HL-60 (cell line): ENCODE measurements around the gene BABAM2.

ENCODE experiments used
- DNase-seq, 2 experiments: peaks; one replicate each; pipeline ENCODE4 v3.0.0-alpha.2; 2010 to 2020; ENCODE audit warnings: low read depth in 1 of 2, low spot score in 1 of 2
- H3K27ac ChIP-seq: fragments of 250-450 bp; sonication (Bioruptor Pico); replicated peaks from 2 replicates; pipeline ENCODE4 v1.5.1; 2020; ENCODE audit warnings: mild to moderate bottlenecking, moderate library complexity
- H3K27me3 ChIP-seq: fragments of 250-450 bp; sonication (Bioruptor Pico); 2 replicates; pipeline ENCODE4 v1.5.1; 2021; ENCODE audit warnings: mild to moderate bottlenecking, moderate library complexity; ENCODE audit not compliant: insufficient read depth, poor library complexity, severe bottlenecking
- H3K4me3 ChIP-seq: replicated peaks from 2 replicates; pipeline ENCODE4 v1.5.1; 2011; ENCODE audit warnings: mild to moderate bottlenecking, control low read depth, low read length; ENCODE audit not compliant: insufficient read depth
- GABPA ChIP-seq: IDR thresholded peaks from 2 replicates; pipeline ENCODE4 v1.6.1; 2012; ENCODE audit warnings: low read depth
- POLR2AphosphoS5 ChIP-seq: IDR thresholded peaks from 2 replicates; pipeline ENCODE4 v1.6.1; 2012; ENCODE audit warnings: low read depth
- SPI1 ChIP-seq: IDR thresholded peaks from 2 replicates; pipeline ENCODE4 v1.6.1; 2012; ENCODE audit warnings: low read depth, mild to moderate bottlenecking, borderline replicate concordance
- TF ChIP-seq, protein P1 (sequence below): IDR thresholded peaks from 2 replicates; pipeline ENCODE4 v1.6.1; 2012; ENCODE audit warnings: low read depth; ENCODE audit not compliant: insufficient replicate concordance
- TF ChIP-seq, protein P2 (sequence below): IDR thresholded peaks from one replicate; pipeline ENCODE4 v1.5.1; 2011; ENCODE audit warnings: low read length, control low read depth, inconsistent platforms; ENCODE audit not compliant: insufficient read depth

BABAM2 gene

DNA sequence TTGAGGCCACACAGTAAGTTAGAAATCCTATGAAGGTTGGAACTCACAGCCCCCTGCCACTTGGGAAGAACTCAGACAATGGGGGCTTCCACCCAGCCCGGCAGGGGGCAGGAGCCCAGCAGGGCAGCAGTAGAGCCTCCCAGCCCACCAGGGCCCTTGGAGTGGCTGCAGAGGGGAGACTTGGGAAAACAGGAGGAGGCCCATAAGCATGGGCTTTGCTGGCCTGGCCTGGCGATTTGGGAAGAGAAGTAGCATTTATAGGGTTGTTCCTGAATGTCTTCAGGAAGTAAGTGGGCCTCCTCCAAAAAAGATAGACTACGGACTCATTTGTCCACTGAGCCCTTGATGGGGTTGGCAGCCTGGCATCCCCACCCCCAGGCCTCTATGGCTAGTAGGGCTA is 484.7 kb downstream of the BABAM2 start:
- TF ChIP-seq GABPA = no peak
- no peak for TF ChIP-seq SPI1
- TF ChIP-seq, protein P1, sequence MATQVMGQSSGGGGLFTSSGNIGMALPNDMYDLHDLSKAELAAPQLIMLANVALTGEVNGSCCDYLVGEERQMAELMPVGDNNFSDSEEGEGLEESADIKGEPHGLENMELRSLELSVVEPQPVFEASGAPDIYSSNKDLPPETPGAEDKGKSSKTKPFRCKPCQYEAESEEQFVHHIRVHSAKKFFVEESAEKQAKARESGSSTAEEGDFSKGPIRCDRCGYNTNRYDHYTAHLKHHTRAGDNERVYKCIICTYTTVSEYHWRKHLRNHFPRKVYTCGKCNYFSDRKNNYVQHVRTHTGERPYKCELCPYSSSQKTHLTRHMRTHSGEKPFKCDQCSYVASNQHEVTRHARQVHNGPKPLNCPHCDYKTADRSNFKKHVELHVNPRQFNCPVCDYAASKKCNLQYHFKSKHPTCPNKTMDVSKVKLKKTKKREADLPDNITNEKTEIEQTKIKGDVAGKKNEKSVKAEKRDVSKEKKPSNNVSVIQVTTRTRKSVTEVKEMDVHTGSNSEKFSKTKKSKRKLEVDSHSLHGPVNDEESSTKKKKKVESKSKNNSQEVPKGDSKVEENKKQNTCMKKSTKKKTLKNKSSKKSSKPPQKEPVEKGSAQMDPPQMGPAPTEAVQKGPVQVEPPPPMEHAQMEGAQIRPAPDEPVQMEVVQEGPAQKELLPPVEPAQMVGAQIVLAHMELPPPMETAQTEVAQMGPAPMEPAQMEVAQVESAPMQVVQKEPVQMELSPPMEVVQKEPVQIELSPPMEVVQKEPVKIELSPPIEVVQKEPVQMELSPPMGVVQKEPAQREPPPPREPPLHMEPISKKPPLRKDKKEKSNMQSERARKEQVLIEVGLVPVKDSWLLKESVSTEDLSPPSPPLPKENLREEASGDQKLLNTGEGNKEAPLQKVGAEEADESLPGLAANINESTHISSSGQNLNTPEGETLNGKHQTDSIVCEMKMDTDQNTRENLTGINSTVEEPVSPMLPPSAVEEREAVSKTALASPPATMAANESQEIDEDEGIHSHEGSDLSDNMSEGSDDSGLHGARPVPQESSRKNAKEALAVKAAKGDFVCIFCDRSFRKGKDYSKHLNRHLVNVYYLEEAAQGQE = no peak
- DNase-seq = no peak
- Histone ChIP-seq H3K4me3 (no peak overlapping the region), H3K27ac (no peak overlapping the region), H3K27me3 (no peaks in the 10 kb centered on the region)

DNA sequence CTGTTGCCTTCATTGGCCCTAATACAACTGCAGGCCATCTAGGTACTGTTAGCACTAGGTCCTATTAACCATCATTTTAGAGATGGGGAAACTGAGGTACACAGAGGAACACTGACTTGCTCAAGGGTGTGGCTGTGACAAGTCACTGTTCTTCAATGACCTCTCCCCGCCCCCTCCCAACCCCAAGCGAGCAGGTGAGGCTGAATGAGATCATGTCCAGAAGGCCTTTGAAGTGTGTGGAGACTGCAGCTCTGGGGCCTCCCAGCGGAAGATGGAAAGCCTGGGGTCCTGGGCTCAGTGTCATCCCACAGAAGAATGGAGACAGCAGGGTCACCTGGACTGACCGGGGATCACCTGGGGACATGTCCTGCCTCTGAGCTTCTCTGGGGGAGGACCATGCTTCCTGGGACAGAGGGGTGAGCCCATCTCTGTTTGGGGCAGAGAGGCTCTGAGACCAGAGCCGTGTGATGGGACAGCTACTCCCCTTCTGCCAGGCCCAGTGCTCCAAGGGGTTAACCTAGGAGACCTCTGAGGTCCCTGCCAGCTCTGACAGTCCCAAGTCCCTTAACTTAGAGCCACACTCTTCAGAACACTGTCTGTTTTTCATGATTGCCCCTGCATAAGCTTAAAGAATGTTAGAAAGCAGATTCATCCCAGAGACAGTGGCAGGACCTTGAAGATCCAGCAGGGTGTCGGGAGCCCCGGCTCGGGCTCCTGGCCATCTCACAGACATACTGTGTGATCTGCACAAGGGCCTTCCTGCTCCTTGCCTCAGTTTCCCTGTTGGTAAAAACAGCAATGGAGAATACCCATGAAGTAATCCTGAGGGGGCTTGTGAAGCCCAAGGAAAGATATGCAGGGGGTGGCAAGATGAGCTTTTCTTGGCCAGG is 485.5 kb downstream of the BABAM2 start:
- H3K27me3 ChIP-seq = no peaks in the 10 kb centered on the region
- no peak for DNase-seq
- H3K27ac ChIP-seq = no peak overlapping the region

DNA sequence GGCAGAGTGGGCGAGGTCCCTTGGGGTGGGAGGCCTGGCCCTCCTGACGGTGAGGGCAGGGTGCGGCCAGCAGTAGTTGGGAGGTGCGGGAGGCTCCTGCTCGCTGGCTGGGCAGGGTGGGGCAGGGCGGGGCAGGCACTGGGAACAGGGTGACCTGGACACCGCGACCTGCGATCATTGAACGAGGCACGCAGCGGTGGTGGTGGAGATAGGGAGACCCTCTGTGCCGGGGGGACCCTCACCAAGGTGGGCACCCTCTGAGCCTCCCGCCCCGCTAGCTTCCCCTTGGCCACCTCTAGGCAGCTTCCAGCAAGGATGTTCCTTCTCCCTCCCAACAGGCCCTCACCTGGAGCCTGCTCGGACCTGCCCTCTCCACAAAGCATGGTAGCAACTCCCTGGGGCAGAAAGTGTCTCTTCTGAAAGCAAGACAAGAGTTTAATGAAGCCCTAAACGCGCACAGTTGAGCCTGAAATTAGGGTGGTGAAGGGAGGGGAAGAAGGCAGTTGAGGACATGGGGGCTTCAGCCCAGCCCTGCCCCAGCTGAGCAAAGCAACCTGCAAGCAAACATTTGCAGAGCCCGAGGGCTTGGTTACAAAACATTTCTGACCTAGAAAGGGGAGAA is 486.8 kb downstream of the BABAM2 start:
- H3K27me3 ChIP-seq = no peaks in the 10 kb centered on the region
- peak overlapping the region; percentile 83 for H3K27ac ChIP-seq
- TF ChIP-seq, protein P2, sequence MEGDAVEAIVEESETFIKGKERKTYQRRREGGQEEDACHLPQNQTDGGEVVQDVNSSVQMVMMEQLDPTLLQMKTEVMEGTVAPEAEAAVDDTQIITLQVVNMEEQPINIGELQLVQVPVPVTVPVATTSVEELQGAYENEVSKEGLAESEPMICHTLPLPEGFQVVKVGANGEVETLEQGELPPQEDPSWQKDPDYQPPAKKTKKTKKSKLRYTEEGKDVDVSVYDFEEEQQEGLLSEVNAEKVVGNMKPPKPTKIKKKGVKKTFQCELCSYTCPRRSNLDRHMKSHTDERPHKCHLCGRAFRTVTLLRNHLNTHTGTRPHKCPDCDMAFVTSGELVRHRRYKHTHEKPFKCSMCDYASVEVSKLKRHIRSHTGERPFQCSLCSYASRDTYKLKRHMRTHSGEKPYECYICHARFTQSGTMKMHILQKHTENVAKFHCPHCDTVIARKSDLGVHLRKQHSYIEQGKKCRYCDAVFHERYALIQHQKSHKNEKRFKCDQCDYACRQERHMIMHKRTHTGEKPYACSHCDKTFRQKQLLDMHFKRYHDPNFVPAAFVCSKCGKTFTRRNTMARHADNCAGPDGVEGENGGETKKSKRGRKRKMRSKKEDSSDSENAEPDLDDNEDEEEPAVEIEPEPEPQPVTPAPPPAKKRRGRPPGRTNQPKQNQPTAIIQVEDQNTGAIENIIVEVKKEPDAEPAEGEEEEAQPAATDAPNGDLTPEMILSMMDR = no peak
- no peak for TF ChIP-seq GABPA
- no peak for TF ChIP-seq POLR2AphosphoS5
- TF ChIP-seq, protein P1 = no peak
- no peak for TF ChIP-seq SPI1
- no peak overlapping the region for H3K4me3 ChIP-seq
- DNase-seq = no peak

More for the DNA sequence above, 485.5 kb downstream of the BABAM2 start:
- no peak overlapping the region for H3K4me3 ChIP-seq
- no peak for TF ChIP-seq GABPA
- TF ChIP-seq, protein P2 = no peak
- no peak for TF ChIP-seq SPI1
- TF ChIP-seq POLR2AphosphoS5 = no peak
- TF ChIP-seq, protein P1 = no peak
